AG09319 (cell line): ENCODE results near the gene NEK7.

ENCODE experiments used
- DNase-seq: peaks from one replicate; pipeline ENCODE4 v3.0.0-alpha.2; 2010; ENCODE audit warnings: low read depth; ENCODE audit errors: extremely low read depth
- CTCF ChIP-seq: IDR thresholded peaks from 2 replicates; pipeline ENCODE4 v1.5.1; 2011; ENCODE audit warnings: low read depth, mild to moderate bottlenecking, inconsistent platforms, low read length, moderate library complexity

NEK7 gene

GRCh38 chr1:198143797-198144196, 13.0 kb upstream of the NEK7 start:
- DNase-seq, result no peak
- TF ChIP-seq CTCF, result no peak

- no peak for DNase-seq
- no peak for TF ChIP-seq CTCF
Observed at GRCh38 chr1:198147216-198147615, 9.6 kb upstream of the NEK7 start.

- TF ChIP-seq CTCF, result no peak
- DNase-seq, result no peak
Observed at GRCh38 chr1:198150369-198150768, 6.4 kb upstream of the NEK7 start.

GRCh38 chr1:198151688-198152087, 5.1 kb upstream of the NEK7 start:
- TF ChIP-seq CTCF, result no peak

GRCh38 chr1:198153103-198153502, 3.7 kb upstream of the NEK7 start:
- no peak for TF ChIP-seq CTCF
- no peak for DNase-seq

More at GRCh38 chr1:198151688-198152087, 5.1 kb upstream of the NEK7 start:
- DNase-seq, result no peak

- no peak for TF ChIP-seq CTCF
- no peak for DNase-seq
Observed at GRCh38 chr1:198153804-198154203, 3.0 kb upstream of the NEK7 start.

GRCh38 chr1:198155253-198155652, 1.5 kb upstream of the NEK7 start:
- TF ChIP-seq CTCF, result no peak
- no peak for DNase-seq
